GM13976 (cell line): ENCODE data around the gene F3.

ENCODE experiments used
- DNase-seq: peaks from one replicate; pipeline ENCODE4 v3.0.0; 2012; ENCODE audit warnings: low spot score
- in situ Hi-C: fragments of 300-500 bp; cut with MboI; formaldehyde crosslinking; loops from one replicate; pipeline ENCODE4 v1.12.0; 2022; ENCODE audit warnings: low sequenced_read_pairs, mixed read lengths, inconsistent platforms; ENCODE audit not compliant: unreplicated experiment
- TF ChIP-seq, protein P1 (sequence below): IDR thresholded peaks from 2 replicates; pipeline ENCODE4 v1.5.1; 2012; ENCODE audit warnings: borderline replicate concordance, mild to moderate bottlenecking; ENCODE audit not compliant: insufficient read depth; ENCODE audit errors: extremely low read depth, missing control alignments, control extremely low read depth

Gene F3

DNA sequence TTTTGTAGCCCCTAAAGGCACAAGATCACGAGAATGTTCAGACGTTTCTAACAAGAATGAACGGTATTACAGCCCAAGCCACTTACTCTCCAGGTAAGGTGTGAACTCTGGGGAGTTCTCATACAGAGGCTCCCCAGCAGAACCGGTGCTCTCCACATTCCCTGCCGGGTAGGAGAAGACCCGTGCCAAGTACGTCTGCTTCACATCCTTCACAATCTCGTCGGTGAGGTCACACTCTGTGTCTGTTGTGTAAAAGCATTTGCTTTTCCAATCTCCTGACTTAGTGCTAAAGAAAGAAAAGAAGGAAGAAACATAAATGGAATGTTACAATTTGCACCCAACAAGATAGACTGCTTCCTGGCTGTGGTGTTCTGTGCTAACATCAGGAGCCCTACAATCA is 5.7 kb downstream of the F3 start:
- in situ Hi-C loops = no loop called here
- no peak for DNase-seq
- TF ChIP-seq, protein P1, sequence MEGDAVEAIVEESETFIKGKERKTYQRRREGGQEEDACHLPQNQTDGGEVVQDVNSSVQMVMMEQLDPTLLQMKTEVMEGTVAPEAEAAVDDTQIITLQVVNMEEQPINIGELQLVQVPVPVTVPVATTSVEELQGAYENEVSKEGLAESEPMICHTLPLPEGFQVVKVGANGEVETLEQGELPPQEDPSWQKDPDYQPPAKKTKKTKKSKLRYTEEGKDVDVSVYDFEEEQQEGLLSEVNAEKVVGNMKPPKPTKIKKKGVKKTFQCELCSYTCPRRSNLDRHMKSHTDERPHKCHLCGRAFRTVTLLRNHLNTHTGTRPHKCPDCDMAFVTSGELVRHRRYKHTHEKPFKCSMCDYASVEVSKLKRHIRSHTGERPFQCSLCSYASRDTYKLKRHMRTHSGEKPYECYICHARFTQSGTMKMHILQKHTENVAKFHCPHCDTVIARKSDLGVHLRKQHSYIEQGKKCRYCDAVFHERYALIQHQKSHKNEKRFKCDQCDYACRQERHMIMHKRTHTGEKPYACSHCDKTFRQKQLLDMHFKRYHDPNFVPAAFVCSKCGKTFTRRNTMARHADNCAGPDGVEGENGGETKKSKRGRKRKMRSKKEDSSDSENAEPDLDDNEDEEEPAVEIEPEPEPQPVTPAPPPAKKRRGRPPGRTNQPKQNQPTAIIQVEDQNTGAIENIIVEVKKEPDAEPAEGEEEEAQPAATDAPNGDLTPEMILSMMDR = no peak

DNA sequence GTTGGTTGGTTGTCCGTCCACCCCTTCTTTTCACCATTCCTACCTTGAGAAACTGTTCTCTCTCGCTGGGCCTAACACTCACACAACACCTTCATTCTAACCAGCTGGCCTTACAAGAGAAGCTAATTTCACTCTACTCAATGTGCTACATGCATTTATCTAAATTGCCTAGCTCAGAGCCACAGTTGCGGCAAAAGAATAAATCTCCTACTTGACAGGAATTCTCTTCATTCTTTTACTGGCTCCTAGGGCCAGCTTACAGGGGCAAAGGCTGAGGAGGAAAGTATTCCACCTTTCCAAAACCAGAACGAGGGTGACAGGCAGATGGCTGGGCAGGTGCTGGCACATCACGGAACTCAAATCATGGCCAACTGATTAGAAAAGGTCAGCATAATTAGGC is 6.5 kb downstream of the F3 start:
- TF ChIP-seq, protein P1 = no peak
- in situ Hi-C loops = no loop called here
- no peak for DNase-seq

DNA sequence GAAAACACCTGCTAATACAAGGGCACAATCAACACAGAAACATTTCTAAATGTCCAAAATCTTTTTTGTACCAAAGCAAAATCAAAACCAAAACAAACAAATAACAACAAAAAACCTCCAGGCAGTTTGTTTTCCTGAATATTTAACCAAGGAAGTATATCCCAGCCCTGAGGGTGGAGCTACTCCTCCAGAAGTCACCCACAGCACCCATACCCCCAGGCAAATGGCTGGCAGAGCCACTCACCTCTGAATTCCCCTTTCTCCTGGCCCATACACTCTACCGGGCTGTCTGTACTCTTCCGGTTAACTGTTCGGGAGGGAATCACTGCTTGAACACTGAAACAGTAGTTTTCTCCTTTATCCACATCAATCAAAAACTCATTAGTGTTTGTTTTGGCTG is 9.5 kb downstream of the F3 start:
- in situ Hi-C loops = no loop called here
- no peak for DNase-seq
- TF ChIP-seq, protein P1 = no peak

DNA sequence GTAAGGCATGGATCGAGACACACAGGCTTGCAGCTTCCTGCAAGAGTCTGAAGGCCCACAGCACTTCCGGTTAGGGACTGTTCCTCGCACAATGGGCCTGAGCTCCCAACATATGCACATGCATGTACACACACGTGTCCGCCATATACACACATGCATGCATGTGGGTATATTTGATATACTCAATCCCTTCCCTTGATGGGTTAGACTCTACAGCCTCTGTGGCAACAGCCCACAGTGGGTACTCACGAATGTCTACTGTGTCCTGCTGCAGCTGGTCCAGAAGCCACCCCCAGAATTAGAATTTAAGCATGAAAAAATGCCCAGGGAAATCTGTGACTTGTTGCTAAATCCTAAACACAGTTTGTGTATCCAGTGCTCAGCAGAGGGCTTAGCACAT is 9.9 kb downstream of the F3 start:
- no peak for DNase-seq
- in situ Hi-C loops = no loop called here
- TF ChIP-seq, protein P1 = no peak

DNA sequence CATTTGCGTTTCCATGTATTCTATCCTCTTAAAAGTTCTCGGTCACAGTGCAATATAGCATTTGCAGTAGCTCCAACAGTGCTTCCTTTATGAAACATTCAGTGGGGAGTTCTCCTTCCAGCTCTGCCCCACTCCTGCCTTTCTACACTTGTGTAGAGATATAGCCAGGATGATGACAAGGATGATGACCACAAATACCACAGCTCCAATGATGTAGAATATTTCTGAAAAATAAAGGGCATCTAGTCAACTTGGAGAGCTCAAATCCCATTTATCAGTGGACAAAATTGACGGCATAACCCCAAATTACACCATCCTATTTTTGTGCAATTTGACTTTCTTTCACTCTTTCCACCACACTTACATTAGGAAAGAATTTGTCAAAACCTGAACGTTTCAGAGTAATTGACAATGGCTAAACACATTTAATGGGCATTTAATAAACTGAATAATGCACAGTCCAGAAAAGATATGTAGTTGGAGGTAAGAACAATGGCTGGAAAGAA is 11.1 kb downstream of the F3 start:
- TF ChIP-seq, protein P1 = no peak
- in situ Hi-C loops = no loop called here
- no peak for DNase-seq

DNA sequence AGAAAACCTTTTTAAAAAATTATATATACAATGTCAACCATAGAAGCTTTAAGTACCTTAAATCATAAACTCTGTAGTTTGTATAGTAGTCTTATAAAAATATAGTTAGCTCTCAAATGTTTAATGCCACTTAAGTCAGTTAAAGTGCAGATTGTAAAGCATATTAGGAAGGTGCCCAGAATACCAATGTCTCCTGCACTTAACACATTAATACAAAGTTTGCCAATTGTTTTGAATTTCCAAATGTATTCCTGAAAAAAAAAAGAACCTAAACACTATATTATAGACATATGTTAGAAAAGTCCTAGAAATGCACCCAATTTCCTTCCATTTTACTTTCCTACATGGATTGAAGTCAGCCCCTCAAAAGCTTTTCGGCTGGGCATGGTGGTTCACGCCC is 12.1 kb downstream of the F3 start:
- in situ Hi-C loops = no loop called here
- no peak for DNase-seq
- TF ChIP-seq, protein P1 = no peak

DNA sequence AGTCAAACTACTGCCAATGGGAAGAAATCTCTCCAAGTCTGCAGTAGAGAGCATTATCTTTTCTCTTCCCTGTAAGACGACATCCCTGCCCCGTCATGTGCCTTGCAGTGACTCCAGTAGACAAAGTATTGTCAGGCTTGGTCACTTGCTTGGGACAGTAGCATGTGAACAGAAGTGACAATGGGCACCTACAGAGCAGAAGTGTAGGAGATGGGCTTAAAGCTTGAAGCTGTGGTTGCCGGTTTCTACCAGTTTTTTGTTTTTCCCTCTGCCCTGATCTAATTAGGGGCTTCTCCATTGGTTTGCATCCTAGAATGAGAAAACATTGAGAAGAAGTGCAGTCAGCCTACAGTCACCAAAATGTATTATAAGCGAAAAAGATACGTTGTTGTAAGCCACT is 12.7 kb downstream of the F3 start:
- TF ChIP-seq, protein P1 = no peak
- DNase-seq = no peak
- in situ Hi-C loops = no loop called here
